Ovary (tissue), 3 donors: Measurements from ENCODE around the gene ALDH3B1.
"Not testable (repeated sequence)": the region's sequence is repeated elsewhere in the genome, so short reads cannot be mapped to it uniquely, and the experiment has no call there.

Experiments used
- POLR2A ChIP-seq: fragments of 450-650 bp; IDR thresholded peaks from one replicate; pipeline ENCODE4 v1.6.1; 2017; ENCODE audit warnings: antibody characterized with exemption, mild to moderate bottlenecking, moderate library complexity
- TF ChIP-seq, protein P1 (sequence below), 3 donors: fragments of 450-650 bp in 2 of 3; fragments of 200-600 bp in 1 of 3; IDR thresholded peaks; one replicate each; pipeline versions ENCODE4 v1.5.1 to v1.8.0; 2016 to 2022; ENCODE audit warnings: antibody characterized with exemption in 3 of 3, mild to moderate bottlenecking in 1 of 3
- donor health status: DM: no; HTN: no; CAD: no.

DNA sequence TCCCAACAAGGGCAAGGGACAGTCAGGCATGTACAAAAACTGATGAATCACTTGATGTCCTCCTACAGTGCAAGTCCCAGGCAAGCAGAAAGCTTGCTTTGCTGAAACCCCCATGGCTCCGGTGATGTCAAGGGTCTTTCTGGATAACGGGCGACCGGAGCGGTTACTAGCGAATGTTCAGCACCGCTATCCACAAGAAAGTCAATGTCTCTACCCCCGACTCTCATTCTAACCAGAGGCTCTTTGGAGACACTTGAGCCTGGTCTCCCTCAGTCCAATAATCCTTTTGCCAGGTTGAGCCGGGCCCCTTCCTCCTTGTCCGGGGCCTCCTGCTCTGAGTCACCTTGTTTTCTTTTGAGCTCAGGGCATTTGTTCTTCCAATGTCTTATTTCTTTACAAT, 28.9 kb upstream of the ALDH3B1 start:
- TF ChIP-seq, protein P1, sequence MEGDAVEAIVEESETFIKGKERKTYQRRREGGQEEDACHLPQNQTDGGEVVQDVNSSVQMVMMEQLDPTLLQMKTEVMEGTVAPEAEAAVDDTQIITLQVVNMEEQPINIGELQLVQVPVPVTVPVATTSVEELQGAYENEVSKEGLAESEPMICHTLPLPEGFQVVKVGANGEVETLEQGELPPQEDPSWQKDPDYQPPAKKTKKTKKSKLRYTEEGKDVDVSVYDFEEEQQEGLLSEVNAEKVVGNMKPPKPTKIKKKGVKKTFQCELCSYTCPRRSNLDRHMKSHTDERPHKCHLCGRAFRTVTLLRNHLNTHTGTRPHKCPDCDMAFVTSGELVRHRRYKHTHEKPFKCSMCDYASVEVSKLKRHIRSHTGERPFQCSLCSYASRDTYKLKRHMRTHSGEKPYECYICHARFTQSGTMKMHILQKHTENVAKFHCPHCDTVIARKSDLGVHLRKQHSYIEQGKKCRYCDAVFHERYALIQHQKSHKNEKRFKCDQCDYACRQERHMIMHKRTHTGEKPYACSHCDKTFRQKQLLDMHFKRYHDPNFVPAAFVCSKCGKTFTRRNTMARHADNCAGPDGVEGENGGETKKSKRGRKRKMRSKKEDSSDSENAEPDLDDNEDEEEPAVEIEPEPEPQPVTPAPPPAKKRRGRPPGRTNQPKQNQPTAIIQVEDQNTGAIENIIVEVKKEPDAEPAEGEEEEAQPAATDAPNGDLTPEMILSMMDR (IDR thresholded peaks at IDR 0.05) = not testable (repeated sequence)
- not testable (repeated sequence) for TF ChIP-seq POLR2A
